HFF-Myc (cell line): ENCODE measurements around the gene CHN1.

Source experiments
- DNase-seq: peaks from one replicate; pipeline ENCODE4 v3.0.0-alpha.2; 2011; ENCODE audit warnings: low read depth; ENCODE audit errors: extremely low read depth
- H3K4me3 ChIP-seq: replicated peaks from 2 replicates; pipeline ENCODE4 v1.5.1; 2011; ENCODE audit warnings: low read depth, mild to moderate bottlenecking, control low read depth, low read length
- TF ChIP-seq, protein P1 (sequence below): IDR thresholded peaks from 2 replicates; pipeline ENCODE4 v1.5.1; 2012; ENCODE audit warnings: mild to moderate bottlenecking, low read depth, low read length, control low read depth; ENCODE audit errors: missing control alignments

Gene CHN1

DNA sequence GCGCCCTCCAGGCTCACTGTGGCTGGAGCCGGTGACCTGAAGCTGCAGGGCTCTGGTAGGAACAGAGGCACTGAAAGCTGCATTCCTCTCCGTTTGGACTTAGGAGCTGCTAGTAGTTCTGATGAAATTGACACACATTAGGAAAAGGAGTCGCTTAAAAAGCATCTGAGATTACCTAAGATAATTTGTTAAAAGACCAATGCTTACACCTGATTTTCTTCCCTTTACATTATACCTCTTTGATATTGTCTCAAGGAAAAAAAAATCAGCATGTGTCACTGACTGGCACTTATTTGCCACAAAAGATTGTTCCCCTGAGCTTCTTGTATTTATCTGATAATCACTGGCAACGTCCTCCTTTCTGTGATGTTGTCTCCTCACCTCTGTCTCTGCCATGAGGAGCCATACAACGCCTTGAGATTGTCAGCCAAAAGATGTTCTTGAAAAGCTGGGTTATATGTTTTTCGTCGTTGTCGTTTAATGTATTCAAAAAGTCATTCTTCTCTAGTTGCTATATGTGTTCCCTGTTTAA lies 618 bp upstream of the CHN1 start:
- TF ChIP-seq, protein P1, sequence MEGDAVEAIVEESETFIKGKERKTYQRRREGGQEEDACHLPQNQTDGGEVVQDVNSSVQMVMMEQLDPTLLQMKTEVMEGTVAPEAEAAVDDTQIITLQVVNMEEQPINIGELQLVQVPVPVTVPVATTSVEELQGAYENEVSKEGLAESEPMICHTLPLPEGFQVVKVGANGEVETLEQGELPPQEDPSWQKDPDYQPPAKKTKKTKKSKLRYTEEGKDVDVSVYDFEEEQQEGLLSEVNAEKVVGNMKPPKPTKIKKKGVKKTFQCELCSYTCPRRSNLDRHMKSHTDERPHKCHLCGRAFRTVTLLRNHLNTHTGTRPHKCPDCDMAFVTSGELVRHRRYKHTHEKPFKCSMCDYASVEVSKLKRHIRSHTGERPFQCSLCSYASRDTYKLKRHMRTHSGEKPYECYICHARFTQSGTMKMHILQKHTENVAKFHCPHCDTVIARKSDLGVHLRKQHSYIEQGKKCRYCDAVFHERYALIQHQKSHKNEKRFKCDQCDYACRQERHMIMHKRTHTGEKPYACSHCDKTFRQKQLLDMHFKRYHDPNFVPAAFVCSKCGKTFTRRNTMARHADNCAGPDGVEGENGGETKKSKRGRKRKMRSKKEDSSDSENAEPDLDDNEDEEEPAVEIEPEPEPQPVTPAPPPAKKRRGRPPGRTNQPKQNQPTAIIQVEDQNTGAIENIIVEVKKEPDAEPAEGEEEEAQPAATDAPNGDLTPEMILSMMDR, result no peak
- H3K4me3 ChIP-seq, result peak overlapping the region; percentile 69
- no peak for DNase-seq

DNA sequence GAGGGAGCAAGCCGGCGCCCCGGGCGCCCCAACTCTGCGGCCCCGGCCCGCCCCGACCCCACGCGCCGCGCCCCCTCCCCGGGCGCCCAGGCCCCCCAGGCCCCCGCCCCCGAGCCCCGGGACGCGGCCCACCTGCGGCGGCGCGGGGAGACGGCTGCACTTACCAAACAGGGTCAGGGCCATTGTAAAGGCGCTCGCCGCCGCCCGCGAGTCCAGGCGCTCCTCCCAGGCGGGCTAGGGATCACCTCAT lies 526 bp downstream of the CHN1 start:
- TF ChIP-seq, protein P1, result no peak
- peak overlapping the region; percentile 69 for H3K4me3 ChIP-seq
- no peak for DNase-seq

DNA sequence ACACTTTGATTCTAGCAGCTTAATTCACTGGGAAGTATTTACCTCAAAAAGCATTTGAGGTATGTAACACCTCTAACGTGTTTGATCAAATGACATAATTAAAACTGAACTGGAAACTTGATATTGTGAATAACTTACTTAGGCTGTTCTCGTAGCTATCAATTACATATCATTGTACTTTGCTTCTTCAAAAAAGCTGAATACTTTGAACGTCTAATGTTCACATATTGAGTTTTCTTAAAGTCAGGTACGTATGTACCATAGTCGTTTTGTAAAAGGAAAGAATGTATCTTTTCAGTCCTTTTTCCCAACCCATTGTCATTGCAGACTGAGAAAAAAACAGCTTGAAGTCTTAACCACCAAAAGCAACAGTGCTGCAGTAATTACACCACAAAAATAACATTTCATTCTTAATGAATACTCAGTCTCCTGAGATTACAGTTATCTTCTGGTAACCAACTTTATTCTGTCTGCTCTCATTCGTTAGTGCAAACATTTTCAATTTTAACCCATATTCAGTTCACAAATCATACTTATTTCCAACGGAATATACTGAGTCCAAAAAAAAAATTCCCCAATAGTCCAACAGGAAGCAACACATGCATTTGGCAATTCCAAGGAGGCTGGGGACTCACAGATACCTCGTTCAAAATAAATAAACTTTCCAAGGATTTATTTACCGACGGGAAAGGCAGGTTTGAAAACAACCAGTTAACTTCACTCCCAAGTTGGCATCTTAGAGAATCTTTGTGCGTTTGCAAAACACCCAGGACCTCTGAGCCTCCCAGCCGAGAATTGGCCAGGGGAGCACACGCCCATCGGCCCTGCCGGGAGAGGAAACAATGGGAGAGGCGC lies 1.1 kb downstream of the CHN1 start:
- no peak for DNase-seq
- peak overlapping the region; percentile 69 for H3K4me3 ChIP-seq
- TF ChIP-seq, protein P1, result no peak

DNA sequence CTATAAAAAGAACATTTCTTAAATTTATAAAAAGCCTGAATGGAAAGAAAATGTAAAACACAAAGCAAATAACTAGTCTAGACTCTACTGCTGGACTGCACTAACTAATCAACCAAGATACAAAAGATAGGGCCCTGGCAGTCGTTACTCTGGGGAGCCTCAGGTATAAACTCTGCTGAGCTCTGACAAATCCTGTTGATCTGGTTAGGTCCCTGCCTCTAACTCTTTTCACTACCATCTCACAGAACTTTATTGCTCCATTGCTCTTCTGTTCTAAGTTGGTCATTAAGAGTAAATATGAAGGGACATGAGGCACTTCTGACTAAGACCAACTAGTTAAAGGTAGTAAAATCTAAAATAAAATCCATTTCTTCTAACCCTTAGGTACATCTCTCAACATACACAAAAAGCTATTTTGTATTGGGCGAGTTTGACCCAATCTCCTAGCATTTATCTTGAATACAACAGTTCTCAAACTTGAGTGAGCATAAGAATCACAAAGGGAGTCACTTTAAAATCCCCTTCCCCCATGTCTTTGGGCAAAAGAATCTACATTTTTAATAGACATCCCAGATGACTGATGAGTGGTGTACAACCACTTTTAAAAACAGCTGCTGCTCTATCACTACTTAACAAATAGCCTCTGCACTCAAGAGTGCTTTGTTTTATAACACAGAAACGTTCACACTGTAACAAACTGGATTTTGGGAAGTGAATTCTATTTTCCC lies 2.5 kb downstream of the CHN1 start:
- TF ChIP-seq, protein P1, result no peak
- DNase-seq, result no peak
- no peak overlapping the region for H3K4me3 ChIP-seq

DNA sequence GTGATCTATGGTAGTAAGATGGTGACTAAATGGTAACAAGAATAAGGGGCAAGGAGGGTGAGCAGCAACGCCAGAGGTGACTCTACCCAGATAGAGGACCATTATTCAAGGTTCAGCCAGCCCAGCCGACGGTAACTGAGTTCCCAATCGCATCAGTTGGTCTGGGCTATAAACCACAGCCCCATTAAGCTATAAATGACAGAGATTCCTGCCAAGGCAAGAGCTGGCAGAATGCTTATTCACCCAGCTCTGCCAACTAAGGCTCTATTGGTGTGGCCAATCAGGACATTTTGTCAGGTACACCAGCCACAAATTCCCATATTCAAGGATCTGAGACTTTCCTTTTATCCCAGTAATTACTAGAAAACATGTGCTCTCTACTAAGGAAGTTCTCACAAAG lies 3.6 kb downstream of the CHN1 start:
- no peak overlapping the region for H3K4me3 ChIP-seq
- TF ChIP-seq, protein P1, result no peak
- no peak for DNase-seq

DNA sequence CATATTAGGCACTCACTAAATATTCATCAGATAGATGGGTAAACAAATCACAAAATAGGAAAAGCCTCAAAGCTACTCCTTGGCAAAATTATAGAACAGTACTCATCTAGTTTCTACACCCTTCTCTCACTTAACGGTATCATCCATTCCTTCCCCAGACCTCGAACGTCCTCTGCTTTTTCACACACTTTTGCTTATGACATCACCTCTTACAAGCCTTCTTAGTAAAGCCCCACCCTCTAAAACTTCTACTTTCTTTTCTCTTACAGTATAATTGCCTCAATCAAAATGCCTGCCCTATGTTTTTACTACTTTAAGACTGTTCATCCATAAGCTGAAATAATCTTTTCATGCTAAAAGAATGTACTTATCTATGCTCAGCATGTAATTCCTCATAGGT lies 8.1 kb downstream of the CHN1 start:
- no peak overlapping the region for H3K4me3 ChIP-seq
- TF ChIP-seq, protein P1, result no peak
- DNase-seq, result no peak

DNA sequence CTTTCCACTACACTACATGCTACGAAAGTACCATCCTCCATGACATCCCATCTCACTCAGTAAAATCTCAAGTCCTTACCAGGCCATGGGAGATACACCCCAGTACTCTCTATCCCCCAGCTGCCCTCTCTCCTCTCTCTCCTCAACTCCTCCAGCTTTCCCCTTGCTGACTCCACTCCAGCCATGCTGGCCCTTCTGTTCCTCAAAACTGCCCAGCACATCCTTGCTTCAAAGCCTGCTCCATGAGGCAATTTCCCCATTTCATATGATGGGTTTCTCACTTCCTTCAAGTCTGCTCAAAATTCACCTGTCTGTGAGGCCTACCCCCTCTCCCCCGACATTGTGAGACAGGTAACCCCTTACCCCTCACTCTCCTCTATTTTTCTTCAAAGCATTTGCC lies 8.6 kb downstream of the CHN1 start:
- no peak for DNase-seq
- TF ChIP-seq, protein P1, result no peak

More for the DNA sequence above, 8.6 kb downstream of the CHN1 start:
- H3K4me3 ChIP-seq, result no peak overlapping the region
